ENCODE measurements around the gene PCBD1. TPM values are rescaled to one million over a fixed set of nuclear protein-coding genes. Genes with fewer than 3 reads are reported as not detected.

PCBD1 gene
- total RNA-seq, 1 experiment from 2014 or later, result 163 TPM

DNA sequence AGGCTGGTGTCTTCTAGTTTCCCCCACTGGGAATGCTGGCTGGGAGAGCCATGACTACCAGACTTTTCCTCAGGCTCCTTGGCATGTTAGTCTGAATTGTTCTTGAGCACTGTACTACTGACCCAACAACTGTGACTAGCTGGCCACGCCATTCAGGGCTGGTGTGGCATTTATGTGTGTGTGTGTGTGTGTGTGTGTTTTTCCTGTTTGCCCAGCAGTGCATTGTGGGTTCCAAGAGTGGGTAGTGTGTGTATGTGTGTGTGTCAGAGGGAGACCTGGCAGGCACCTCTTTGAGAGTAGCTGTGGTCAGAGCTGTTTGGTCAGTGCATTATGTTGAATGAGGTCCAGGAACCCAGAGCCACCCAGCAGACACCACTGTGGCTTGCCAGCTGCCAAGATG is 9.2 kb downstream of the PCBD1 start:
- ATAC-seq (no peak), DNase-seq (ENCODE audit: low read depth, low spot score) (no peak)
- ChIA-PET POLR2A (no interaction called here), RAD21 (ENCODE audit: low non-redundant PET in 1 of 2, low total read pairs in 2 of 2, uncharacterized antibody in 2 of 2, unreplicated experiment in 2 of 2) (no interaction called here), CTCF (no interaction called here)
- BruUV-seq (replicated peaks), result no TSS peak
- Histone ChIP-seq H3K4me1 (ENCODE audit: control insufficient read depth in 1 of 2, insufficient read depth in 2 of 2, low read length in 2 of 2) (no peaks in the 10 kb centered on the region), H3K4me3 (replicated peaks in 1 of 2; ENCODE audit: low read depth in 1 of 2, low read length in 2 of 2) (no peak overlapping the region), H3K9me3 (ENCODE audit: control insufficient read depth in 1 of 2, insufficient read depth in 1 of 2, low read depth in 1 of 2, low read length in 2 of 2) (no peaks in the 10 kb centered on the region), H3K9ac (ENCODE audit: low read length) (no peak overlapping the region), H3K4me2 (ENCODE audit: low read length) (no peak overlapping the region), H2AFZ (ENCODE audit: low read depth, low read length, poor library complexity, severe bottlenecking) (no peak overlapping the region), H4K20me1 (ENCODE audit: insufficient read depth) (no peaks in the 10 kb centered on the region), H3K27ac (ENCODE audit: low read depth, low read length) (no peak overlapping the region), H3K9me2 (ENCODE audit: insufficient read depth) (no peaks in the 10 kb centered on the region), H3K79me2 (ENCODE audit: insufficient read depth, low read length) (no peaks in the 10 kb centered on the region), H3K27me3 (ENCODE audit: insufficient read depth, low read length) (no peaks in the 10 kb centered on the region), H3K36me3 (ENCODE audit: control insufficient read depth in 1 of 2, insufficient read depth in 2 of 2, low read length in 2 of 2) (peaks cover 11 to 14% of the 10 kb centered on the region in 2 experiments; a peak in 2 of 4 replicates)
- TF ChIP-seq JUND (IDR thresholded peaks at IDR 0.05) (no peak), POLR2A (IDR thresholded peaks at IDR 0.05; ENCODE audit: borderline replicate concordance, extremely low read depth, insufficient read depth, insufficient read length) (no peak)
- intact Hi-C loops (cut with micrococcal nuclease), result no loop called here

DNA sequence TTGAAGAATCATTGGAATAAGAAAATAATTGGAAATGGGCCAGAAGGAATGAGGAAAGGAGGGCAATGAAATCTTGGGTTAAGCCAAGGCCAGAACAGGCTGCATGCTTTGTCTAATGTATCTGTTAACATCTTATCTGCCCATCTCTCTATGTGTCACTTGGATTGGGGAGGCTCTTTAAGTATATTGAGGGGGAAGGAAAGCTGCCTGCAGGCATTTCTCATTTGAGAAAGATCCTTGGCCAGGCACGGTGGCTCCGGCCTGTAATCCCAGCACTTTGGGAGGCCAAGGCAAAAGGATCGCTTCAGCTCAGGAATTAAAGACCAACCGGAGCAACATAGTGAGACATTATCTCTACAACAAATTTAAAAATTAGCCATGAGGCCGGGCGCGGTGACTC is 14.3 kb downstream of the PCBD1 start:
- Histone ChIP-seq H4K20me1 (ENCODE audit: insufficient read depth) (no peaks in the 10 kb centered on the region), H3K4me3 (replicated peaks in 1 of 2; ENCODE audit: low read depth in 1 of 2, low read length in 2 of 2) (no peak overlapping the region), H3K36me3 (ENCODE audit: control insufficient read depth in 1 of 2, insufficient read depth in 2 of 2, low read length in 2 of 2) (peaks cover 6 to 27% of the 10 kb centered on the region in 2 experiments; a peak in 2 of 4 replicates), H3K27me3 (ENCODE audit: insufficient read depth, low read length) (no peaks in the 10 kb centered on the region), H3K9ac (ENCODE audit: low read length) (no peak overlapping the region), H3K27ac (ENCODE audit: low read depth, low read length) (no peak overlapping the region), H3K4me1 (ENCODE audit: control insufficient read depth in 1 of 2, insufficient read depth in 2 of 2, low read length in 2 of 2) (no peaks in the 10 kb centered on the region), H3K4me2 (ENCODE audit: low read length) (no peak overlapping the region), H2AFZ (ENCODE audit: low read depth, low read length, poor library complexity, severe bottlenecking) (no peak overlapping the region), H3K79me2 (ENCODE audit: insufficient read depth, low read length) (no peaks in the 10 kb centered on the region), H3K9me2 (ENCODE audit: insufficient read depth) (no peaks in the 10 kb centered on the region), H3K9me3 (ENCODE audit: control insufficient read depth in 1 of 2, insufficient read depth in 1 of 2, low read depth in 1 of 2, low read length in 2 of 2) (no peaks in the 10 kb centered on the region)
- ChIA-PET POLR2A (no interaction called here), CTCF (no interaction called here), RAD21 (ENCODE audit: low non-redundant PET in 1 of 2, low total read pairs in 2 of 2, uncharacterized antibody in 2 of 2, unreplicated experiment in 2 of 2) (no interaction called here)
- intact Hi-C loops (cut with micrococcal nuclease), result no loop called here
- no peak for ATAC-seq
- DNase-seq (ENCODE audit: low read depth, low spot score), result no peak
- no peak for TF ChIP-seq SP1 (IDR thresholded peaks at IDR 0.05; ENCODE audit: low read depth)
- no peak for TF ChIP-seq POLR2A (IDR thresholded peaks at IDR 0.05; ENCODE audit: borderline replicate concordance, extremely low read depth, insufficient read depth, insufficient read length)
- no peak for TF ChIP-seq RAD21 (IDR thresholded peaks at IDR 0.05; ENCODE audit: low read depth)
- no peak for TF ChIP-seq EZH2phosphoT487 (IDR thresholded peaks at IDR 0.05; ENCODE audit: borderline replicate concordance)
- TF ChIP-seq, protein P1, sequence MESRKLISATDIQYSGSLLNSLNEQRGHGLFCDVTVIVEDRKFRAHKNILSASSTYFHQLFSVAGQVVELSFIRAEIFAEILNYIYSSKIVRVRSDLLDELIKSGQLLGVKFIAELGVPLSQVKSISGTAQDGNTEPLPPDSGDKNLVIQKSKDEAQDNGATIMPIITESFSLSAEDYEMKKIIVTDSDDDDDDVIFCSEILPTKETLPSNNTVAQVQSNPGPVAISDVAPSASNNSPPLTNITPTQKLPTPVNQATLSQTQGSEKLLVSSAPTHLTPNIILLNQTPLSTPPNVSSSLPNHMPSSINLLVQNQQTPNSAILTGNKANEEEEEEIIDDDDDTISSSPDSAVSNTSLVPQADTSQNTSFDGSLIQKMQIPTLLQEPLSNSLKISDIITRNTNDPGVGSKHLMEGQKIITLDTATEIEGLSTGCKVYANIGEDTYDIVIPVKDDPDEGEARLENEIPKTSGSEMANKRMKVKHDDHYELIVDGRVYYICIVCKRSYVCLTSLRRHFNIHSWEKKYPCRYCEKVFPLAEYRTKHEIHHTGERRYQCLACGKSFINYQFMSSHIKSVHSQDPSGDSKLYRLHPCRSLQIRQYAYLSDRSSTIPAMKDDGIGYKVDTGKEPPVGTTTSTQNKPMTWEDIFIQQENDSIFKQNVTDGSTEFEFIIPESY (IDR thresholded peaks at IDR 0.05; ENCODE audit: extremely low read depth, insufficient replicate concordance, low read length), result no peak
- no peak for TF ChIP-seq ELF1 (IDR thresholded peaks at IDR 0.05; ENCODE audit: borderline replicate concordance, low read depth)
- TF ChIP-seq CEBPB (IDR thresholded peaks at IDR 0.05; ENCODE audit: low read depth), result no peak
- TF ChIP-seq SIN3A (IDR thresholded peaks at IDR 0.05; ENCODE audit: low read depth), result no peak
- no peak for TF ChIP-seq POLR2AphosphoS5 (IDR thresholded peaks at IDR 0.05; ENCODE audit: low read depth, low read length)
- TF ChIP-seq, protein P2, sequence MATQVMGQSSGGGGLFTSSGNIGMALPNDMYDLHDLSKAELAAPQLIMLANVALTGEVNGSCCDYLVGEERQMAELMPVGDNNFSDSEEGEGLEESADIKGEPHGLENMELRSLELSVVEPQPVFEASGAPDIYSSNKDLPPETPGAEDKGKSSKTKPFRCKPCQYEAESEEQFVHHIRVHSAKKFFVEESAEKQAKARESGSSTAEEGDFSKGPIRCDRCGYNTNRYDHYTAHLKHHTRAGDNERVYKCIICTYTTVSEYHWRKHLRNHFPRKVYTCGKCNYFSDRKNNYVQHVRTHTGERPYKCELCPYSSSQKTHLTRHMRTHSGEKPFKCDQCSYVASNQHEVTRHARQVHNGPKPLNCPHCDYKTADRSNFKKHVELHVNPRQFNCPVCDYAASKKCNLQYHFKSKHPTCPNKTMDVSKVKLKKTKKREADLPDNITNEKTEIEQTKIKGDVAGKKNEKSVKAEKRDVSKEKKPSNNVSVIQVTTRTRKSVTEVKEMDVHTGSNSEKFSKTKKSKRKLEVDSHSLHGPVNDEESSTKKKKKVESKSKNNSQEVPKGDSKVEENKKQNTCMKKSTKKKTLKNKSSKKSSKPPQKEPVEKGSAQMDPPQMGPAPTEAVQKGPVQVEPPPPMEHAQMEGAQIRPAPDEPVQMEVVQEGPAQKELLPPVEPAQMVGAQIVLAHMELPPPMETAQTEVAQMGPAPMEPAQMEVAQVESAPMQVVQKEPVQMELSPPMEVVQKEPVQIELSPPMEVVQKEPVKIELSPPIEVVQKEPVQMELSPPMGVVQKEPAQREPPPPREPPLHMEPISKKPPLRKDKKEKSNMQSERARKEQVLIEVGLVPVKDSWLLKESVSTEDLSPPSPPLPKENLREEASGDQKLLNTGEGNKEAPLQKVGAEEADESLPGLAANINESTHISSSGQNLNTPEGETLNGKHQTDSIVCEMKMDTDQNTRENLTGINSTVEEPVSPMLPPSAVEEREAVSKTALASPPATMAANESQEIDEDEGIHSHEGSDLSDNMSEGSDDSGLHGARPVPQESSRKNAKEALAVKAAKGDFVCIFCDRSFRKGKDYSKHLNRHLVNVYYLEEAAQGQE (IDR thresholded peaks at IDR 0.05; ENCODE audit: low read depth), result no peak
- TF ChIP-seq, protein P3, sequence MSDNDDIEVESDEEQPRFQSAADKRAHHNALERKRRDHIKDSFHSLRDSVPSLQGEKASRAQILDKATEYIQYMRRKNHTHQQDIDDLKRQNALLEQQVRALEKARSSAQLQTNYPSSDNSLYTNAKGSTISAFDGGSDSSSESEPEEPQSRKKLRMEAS (IDR thresholded peaks at IDR 0.05), result no peak
- TF ChIP-seq ZFX (IDR thresholded peaks at IDR 0.05), result no peak
- TF ChIP-seq, protein P4, sequence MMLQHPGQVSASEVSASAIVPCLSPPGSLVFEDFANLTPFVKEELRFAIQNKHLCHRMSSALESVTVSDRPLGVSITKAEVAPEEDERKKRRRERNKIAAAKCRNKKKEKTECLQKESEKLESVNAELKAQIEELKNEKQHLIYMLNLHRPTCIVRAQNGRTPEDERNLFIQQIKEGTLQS (IDR thresholded peaks at IDR 0.05), result no peak
- no peak for TF ChIP-seq SRF (IDR thresholded peaks at IDR 0.05; ENCODE audit: low read depth)
- BruUV-seq (replicated peaks), result no TSS peak
